Liver (tissue), 3 donors: ENCODE measurements around the gene RNF8.

ENCODE experiments used
- ATF3 ChIP-seq: IDR thresholded peaks from 2 replicates; pipeline ENCODE4 v1.6.1; 2016; ENCODE audit warnings: antibody characterized with exemption
- CTCF ChIP-seq: fragments of 150-350 bp; IDR thresholded peaks from 2 replicates; pipeline ENCODE4 v1.5.1; 2017; ENCODE audit warnings: improper control_type of control experiment, low read depth, low read length; ENCODE audit not compliant: missing input control
- JUND ChIP-seq, 2 donors: IDR thresholded peaks; 2 replicates each; pipeline ENCODE4 v1.6.1; 2016; ENCODE audit warnings: antibody characterized with exemption in 2 of 2
- RAD21 ChIP-seq, 2 donors: IDR thresholded peaks; 2 replicates each; pipeline ENCODE4 v1.6.1; 2016; ENCODE audit warnings: antibody characterized with exemption in 2 of 2, mild to moderate bottlenecking in 2 of 2
- SP1 ChIP-seq: IDR thresholded peaks from 2 replicates; pipeline ENCODE4 v1.6.1; 2018; ENCODE audit warnings: antibody characterized with exemption, mild to moderate bottlenecking
- donor health status: healthy.
- donor health status: healthy.

- TF ChIP-seq CTCF (no peak), SP1 (no peak), RAD21 (IDR thresholded peaks at IDR 0.05) (no peak), JUND (IDR thresholded peaks at IDR 0.05) (no peak), ATF3 (no peak)
Observed at GRCh38 chr6:37306624-37307222, 47.1 kb upstream of the RNF8 start.
